ENCODE data around the gene SPI1. TPM values are rescaled to one million over a fixed set of nuclear protein-coding genes. Genes with fewer than 3 reads are reported as not detected.

SPI1 gene
- total RNA-seq, 1 donor from 2014 or later: not detected

- no peak overlapping the region for H3K4me3 Mint-ChIP-seq
- peaks cover 7% of the 10 kb centered on the region for H3K36me3 Mint-ChIP-seq
- TF ChIP-seq CTCF (conservative IDR thresholded peaks at IDR 0.05): no peak
- no peaks in the 10 kb centered on the region for H3K27me3 Mint-ChIP-seq
- peaks cover 4% of the 10 kb centered on the region for H3K4me1 Mint-ChIP-seq (ENCODE audit: unreplicated experiment)
- no peaks in the 10 kb centered on the region for H3K9me3 Mint-ChIP-seq
- no peak for DNase-seq (ENCODE audit: extremely low spot score, unreplicated experiment)
- peak overlapping the region; percentile 26 for H3K27ac Mint-ChIP-seq
Observed at GRCh38 chr11:47329987-47330931, 48.1 kb downstream of the SPI1 start.

- no peak for DNase-seq (ENCODE audit: extremely low spot score, unreplicated experiment)
- Mint-ChIP-seq H3K27me3 (no peaks in the 10 kb centered on the region), H3K9me3 (no peaks in the 10 kb centered on the region), H3K36me3 (peaks cover 10% of the 10 kb centered on the region), H3K4me1 (ENCODE audit: unreplicated experiment) (peaks cover 4% of the 10 kb centered on the region), H3K4me3 (no peak overlapping the region), H3K27ac (peak overlapping the region; percentile 21)
- no peak for TF ChIP-seq CTCF (conservative IDR thresholded peaks at IDR 0.05)
Observed at GRCh38 chr11:47329431-47329986, 48.8 kb downstream of the SPI1 start.

GRCh38 chr11:47328449-47329390 lies 49.6 kb downstream of the SPI1 start:
- Mint-ChIP-seq H3K27me3 (no peaks in the 10 kb centered on the region), H3K36me3 (peaks cover 10% of the 10 kb centered on the region), H3K27ac (peak overlapping the region; percentile 21), H3K4me3 (no peak overlapping the region), H3K9me3 (no peaks in the 10 kb centered on the region), H3K4me1 (ENCODE audit: unreplicated experiment) (peaks cover 4% of the 10 kb centered on the region)
- no peak for DNase-seq (ENCODE audit: extremely low spot score, unreplicated experiment)
- TF ChIP-seq CTCF (conservative IDR thresholded peaks at IDR 0.05): no peak

GRCh38 chr11:47327949-47328348 lies 50.4 kb downstream of the SPI1 start:
- H3K4me3 Mint-ChIP-seq: no peak overlapping the region
- H3K9me3 Mint-ChIP-seq: no peaks in the 10 kb centered on the region
- H3K4me1 Mint-ChIP-seq (ENCODE audit: unreplicated experiment): peaks cover 4% of the 10 kb centered on the region
- peaks cover 13% of the 10 kb centered on the region for H3K36me3 Mint-ChIP-seq
- H3K27ac Mint-ChIP-seq: no peak overlapping the region
- no peak for TF ChIP-seq CTCF (conservative IDR thresholded peaks at IDR 0.05)
- no peak for DNase-seq (ENCODE audit: extremely low spot score, unreplicated experiment)
- H3K27me3 Mint-ChIP-seq: no peaks in the 10 kb centered on the region

GRCh38 chr11:47327025-47327424 lies 51.3 kb downstream of the SPI1 start:
- H3K4me1 Mint-ChIP-seq (ENCODE audit: unreplicated experiment): peaks cover 2% of the 10 kb centered on the region
- no peak for TF ChIP-seq CTCF (conservative IDR thresholded peaks at IDR 0.05)
- no peak overlapping the region for H3K27ac Mint-ChIP-seq

More at GRCh38 chr11:47327025-47327424, 51.3 kb downstream of the SPI1 start:
- H3K4me3 Mint-ChIP-seq: no peak overlapping the region
- H3K9me3 Mint-ChIP-seq: no peaks in the 10 kb centered on the region
- H3K36me3 Mint-ChIP-seq: peaks cover 13% of the 10 kb centered on the region
- no peak for DNase-seq (ENCODE audit: extremely low spot score, unreplicated experiment)
- H3K27me3 Mint-ChIP-seq: no peaks in the 10 kb centered on the region
